ENCODE results near the gene DAB2.

DAB2 gene

GRCh38 chr5:39381376-39381775 lies 43.4 kb downstream of the DAB2 start:
- DNase-seq (ENCODE audit: low read depth) = no peak

- no peak for DNase-seq (ENCODE audit: low read depth)
These were observed 45.1 kb downstream of the DAB2 start for GRCh38 chr5:39379693-39380092.

GRCh38 chr5:39377613-39378012 lies 47.2 kb downstream of the DAB2 start:
- DNase-seq (ENCODE audit: low read depth) = no peak

GRCh38 chr5:39376293-39376714 lies 48.5 kb downstream of the DAB2 start:
- no peak for DNase-seq (ENCODE audit: low read depth)

- no peak for DNase-seq (ENCODE audit: low read depth)
These were observed 51.0 kb downstream of the DAB2 start for GRCh38 chr5:39373791-39374190.

- no peak for DNase-seq (ENCODE audit: low read depth)
These were observed 53.5 kb downstream of the DAB2 start for GRCh38 chr5:39371367-39371635.

- no peak for DNase-seq (ENCODE audit: low read depth)
These were observed 54.0 kb downstream of the DAB2 start for GRCh38 chr5:39370555-39371366.

GRCh38 chr5:39369123-39369815 lies 55.5 kb downstream of the DAB2 start:
- no peak for DNase-seq (ENCODE audit: low read depth)

GRCh38 chr5:39368116-39368515 lies 56.7 kb downstream of the DAB2 start:
- DNase-seq (ENCODE audit: low read depth) = no peak

GRCh38 chr5:39367711-39368110 lies 57.1 kb downstream of the DAB2 start:
- no peak for DNase-seq (ENCODE audit: low read depth)

GRCh38 chr5:39364367-39364766 lies 60.4 kb downstream of the DAB2 start, which contains the start of gene C9:
Gene C9 (minus strand): TSS chr5:39364495. CDS start chr5:39364464, 31 bp downstream.
- no peak for DNase-seq (ENCODE audit: low read depth)

- no peak for DNase-seq (ENCODE audit: low read depth)
These were observed 61.6 kb downstream of the DAB2 start for GRCh38 chr5:39363217-39363616.

GRCh38 chr5:39362646-39363045 lies 62.1 kb downstream of the DAB2 start:
- DNase-seq (ENCODE audit: low read depth) = no peak

GRCh38 chr5:39361306-39361705 lies 63.5 kb downstream of the DAB2 start:
- no peak for DNase-seq (ENCODE audit: low read depth)

GRCh38 chr5:39360471-39361111 lies 64.2 kb downstream of the DAB2 start:
- DNase-seq (ENCODE audit: low read depth) = peak; percentile 15

- DNase-seq (ENCODE audit: low read depth) = no peak
These were observed 68.5 kb downstream of the DAB2 start for GRCh38 chr5:39356263-39356662.

- no peak for DNase-seq (ENCODE audit: low read depth)
These were observed 69.5 kb downstream of the DAB2 start for GRCh38 chr5:39355324-39355723.

- no peak for DNase-seq (ENCODE audit: low read depth)
These were observed 70.9 kb downstream of the DAB2 start for GRCh38 chr5:39353717-39354399.

GRCh38 chr5:39352951-39353350 lies 71.8 kb downstream of the DAB2 start:
- DNase-seq (ENCODE audit: low read depth) = no peak

GRCh38 chr5:39352170-39352569 lies 72.6 kb downstream of the DAB2 start:
- DNase-seq (ENCODE audit: low read depth) = no peak

GRCh38 chr5:39349484-39349883 lies 75.3 kb downstream of the DAB2 start:
- DNase-seq (ENCODE audit: low read depth) = no peak

GRCh38 chr5:39342460-39342859 lies 82.3 kb downstream of the DAB2 start:
- no peak for DNase-seq (ENCODE audit: low read depth)

GRCh38 chr5:39341896-39342295 lies 82.9 kb downstream of the DAB2 start:
- DNase-seq (ENCODE audit: low read depth) = no peak
